IgD-negative memory B cell (primary cell): ENCODE data around the gene OPTC. TPM values are rescaled to one million over a fixed set of nuclear protein-coding genes. Genes with fewer than 3 reads are reported as not detected.

Experiments used
- H3K27ac Mint-ChIP-seq, 3 donors: one replicate each; pipeline ENCODE4 v1.8.0; 2020 to 2022; ENCODE audit warnings: mild to moderate bottlenecking in 3 of 3, mixed read lengths in 3 of 3, moderate library complexity in 1 of 3
- H3K27me3 Mint-ChIP-seq: one replicate; pipeline ENCODE4 v1.8.0; 2021; ENCODE audit warnings: mixed read lengths
- H3K36me3 Mint-ChIP-seq: one replicate; pipeline ENCODE4 v1.8.0; 2020; ENCODE audit warnings: mild to moderate bottlenecking, mixed read lengths
- H3K4me1 Mint-ChIP-seq, 3 donors: one replicate each; pipeline ENCODE4 v1.8.0; 2020 to 2022; ENCODE audit warnings: mixed read lengths in 3 of 3, mild to moderate bottlenecking in 1 of 3
- H3K4me3 Mint-ChIP-seq, 4 donors: one replicate each; pipeline ENCODE4 v1.8.0; 2020 to 2022; ENCODE audit warnings: mild to moderate bottlenecking in 4 of 4, mixed read lengths in 4 of 4, moderate library complexity in 3 of 4
- H3K9me3 Mint-ChIP-seq, 3 donors: one replicate each; pipeline ENCODE4 v1.8.0; 2020 to 2021; ENCODE audit warnings: mixed read lengths in 3 of 3, mild to moderate bottlenecking in 1 of 3
- polyA plus RNA-seq: library from polyadenylated mRNA; unstranded; fragments of 300-500 nt; fragmentation: Illumina TruSeq; gene quantifications from one replicate; pipeline ENCODE4 v1.2.3, GENCODE V29; 2021

The OPTC gene
- polyA plus RNA-seq, 1 donor from 2014 or later, result not detected

GRCh38 chr1:203492082-203492747 lies 1.7 kb upstream of the OPTC start:
- Mint-ChIP-seq H3K27me3 (peaks cover 18% of the 10 kb centered on the region), H3K9me3 (no peaks in the 10 kb centered on the region), H3K4me1 (peaks cover 3 to 8% (median 3%) of the 10 kb centered on the region in 3 donors), H3K4me3 (no peak overlapping the region), H3K27ac (no peak overlapping the region), H3K36me3 (no peaks in the 10 kb centered on the region)

DNA sequence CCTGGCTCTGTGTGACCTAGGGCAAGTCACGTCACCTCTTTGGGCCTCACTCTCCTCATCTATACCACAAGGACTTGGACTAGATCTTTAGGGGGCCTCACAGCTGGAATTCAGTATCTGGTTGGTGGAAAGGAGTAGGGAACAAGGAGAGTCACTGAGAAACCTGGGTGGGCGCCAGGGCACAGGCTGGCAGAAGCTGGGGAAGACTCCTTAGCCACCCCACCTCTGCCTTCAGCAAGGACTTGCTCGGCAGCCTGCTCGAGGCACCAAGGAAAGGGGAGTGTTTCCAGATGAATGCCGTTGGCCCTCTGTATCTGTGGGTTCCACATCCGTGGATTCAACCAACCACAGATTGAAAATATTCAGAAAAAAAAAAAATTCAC lies 1.2 kb upstream of the OPTC start:
- H3K4me3 Mint-ChIP-seq, result no peak overlapping the region
- H3K27ac Mint-ChIP-seq, result no peak overlapping the region
- peaks cover 1 to 3% (median 2%) of the 10 kb centered on the region in 3 donors for H3K4me1 Mint-ChIP-seq
- peaks cover 18% of the 10 kb centered on the region for H3K27me3 Mint-ChIP-seq
- no peaks in the 10 kb centered on the region for H3K36me3 Mint-ChIP-seq
- no peaks in the 10 kb centered on the region for H3K9me3 Mint-ChIP-seq

DNA sequence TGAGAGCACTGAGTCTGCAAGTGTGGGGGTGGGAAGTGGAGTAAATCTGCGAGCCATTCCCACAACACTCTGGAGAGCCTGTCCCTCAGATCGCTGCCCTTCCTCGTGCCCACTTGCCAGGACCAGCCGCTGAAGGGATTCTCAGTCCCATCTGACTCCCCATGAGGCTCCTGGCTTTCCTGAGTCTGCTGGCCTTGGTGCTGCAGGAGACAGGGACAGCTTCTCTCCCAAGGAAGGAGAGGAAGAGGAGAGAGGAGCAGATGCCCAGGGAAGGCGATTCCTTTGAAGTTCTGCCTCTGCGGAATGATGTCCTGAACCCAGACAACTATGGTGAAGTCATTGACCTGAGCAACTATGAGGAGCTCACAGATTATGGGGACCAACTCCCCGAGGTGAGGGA lies 1.9 kb downstream of the OPTC start:
- Mint-ChIP-seq H3K36me3 (no peaks in the 10 kb centered on the region), H3K4me3 (no peak overlapping the region), H3K9me3 (no peaks in the 10 kb centered on the region), H3K27me3 (peaks cover 18% of the 10 kb centered on the region), H3K4me1 (peaks cover 0 to 3% (median 0%) of the 10 kb centered on the region in 3 donors), H3K27ac (no peak overlapping the region)

GRCh38 chr1:203497269-203497777 lies 3.4 kb downstream of the OPTC start:
- no peaks in the 10 kb centered on the region for H3K9me3 Mint-ChIP-seq
- peaks cover 10% of the 10 kb centered on the region for H3K27me3 Mint-ChIP-seq
- H3K4me3 Mint-ChIP-seq, result no peak overlapping the region
- peaks cover 0 to 2% (median 0%) of the 10 kb centered on the region in 3 donors for H3K4me1 Mint-ChIP-seq
- no peak overlapping the region for H3K27ac Mint-ChIP-seq
- no peaks in the 10 kb centered on the region for H3K36me3 Mint-ChIP-seq

- Mint-ChIP-seq H3K9me3 (no peaks in the 10 kb centered on the region), H3K27me3 (peaks cover 2% of the 10 kb centered on the region), H3K27ac (no peak overlapping the region)
These were observed 5.8 kb downstream of the OPTC start for GRCh38 chr1:203499643-203500278.

DNA sequence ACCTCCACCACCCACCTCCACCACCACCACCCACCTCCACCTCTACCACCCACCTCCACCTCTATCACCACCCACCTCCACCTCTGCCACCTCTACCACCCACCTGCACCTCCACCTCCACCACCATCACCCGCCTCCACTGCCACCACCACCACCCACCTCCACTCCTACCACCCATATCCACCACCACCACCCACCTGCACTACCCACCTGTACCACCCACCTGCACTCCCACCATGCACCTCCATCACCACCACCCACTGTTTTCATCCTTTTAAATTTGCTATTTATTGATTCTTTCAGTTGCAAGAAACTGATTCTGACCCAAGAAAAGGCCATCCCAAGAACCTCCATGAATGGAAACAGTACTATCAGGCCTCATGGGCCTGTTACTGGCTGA lies 6.3 kb downstream of the OPTC start:
- Mint-ChIP-seq H3K27ac (no peak overlapping the region), H3K4me1 (peaks cover 2 to 6% (median 2%) of the 10 kb centered on the region in 3 donors)

More at GRCh38 chr1:203499643-203500278, 5.8 kb downstream of the OPTC start:
- Mint-ChIP-seq H3K36me3 (peaks cover 3% of the 10 kb centered on the region), H3K4me3 (no peak overlapping the region), H3K4me1 (peaks cover 2 to 4% (median 2%) of the 10 kb centered on the region in 3 donors)

DNA sequence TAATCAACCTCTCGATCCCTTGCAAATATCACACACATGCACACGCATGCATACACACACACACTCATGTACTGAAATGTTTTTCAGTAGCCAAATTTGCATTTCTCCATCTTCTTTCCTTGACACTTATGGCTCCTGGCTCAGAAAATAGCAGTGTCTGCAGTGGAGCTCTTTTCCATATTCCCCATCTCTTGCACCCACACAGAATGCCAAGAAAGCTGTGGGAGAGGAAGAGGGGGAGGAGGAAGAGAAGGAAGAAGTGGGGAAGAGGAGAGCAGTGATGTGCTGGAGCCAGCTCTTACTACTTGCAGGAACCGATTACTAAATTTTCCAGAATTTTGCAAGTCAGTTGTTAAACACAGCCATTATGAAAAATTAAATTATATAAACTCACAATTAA lies 9.9 kb downstream of the OPTC start:
- Mint-ChIP-seq H3K9me3 (no peaks in the 10 kb centered on the region), H3K27ac (no peak overlapping the region), H3K4me1 (peaks cover 2 to 6% (median 2%) of the 10 kb centered on the region in 3 donors), H3K36me3 (peaks cover 3% of the 10 kb centered on the region), H3K4me3 (no peak overlapping the region), H3K27me3 (peaks cover 2% of the 10 kb centered on the region)

More for the DNA sequence above, 6.3 kb downstream of the OPTC start:
- Mint-ChIP-seq H3K4me3 (no peak overlapping the region), H3K9me3 (no peaks in the 10 kb centered on the region), H3K27me3 (peaks cover 2% of the 10 kb centered on the region), H3K36me3 (peaks cover 3% of the 10 kb centered on the region)

DNA sequence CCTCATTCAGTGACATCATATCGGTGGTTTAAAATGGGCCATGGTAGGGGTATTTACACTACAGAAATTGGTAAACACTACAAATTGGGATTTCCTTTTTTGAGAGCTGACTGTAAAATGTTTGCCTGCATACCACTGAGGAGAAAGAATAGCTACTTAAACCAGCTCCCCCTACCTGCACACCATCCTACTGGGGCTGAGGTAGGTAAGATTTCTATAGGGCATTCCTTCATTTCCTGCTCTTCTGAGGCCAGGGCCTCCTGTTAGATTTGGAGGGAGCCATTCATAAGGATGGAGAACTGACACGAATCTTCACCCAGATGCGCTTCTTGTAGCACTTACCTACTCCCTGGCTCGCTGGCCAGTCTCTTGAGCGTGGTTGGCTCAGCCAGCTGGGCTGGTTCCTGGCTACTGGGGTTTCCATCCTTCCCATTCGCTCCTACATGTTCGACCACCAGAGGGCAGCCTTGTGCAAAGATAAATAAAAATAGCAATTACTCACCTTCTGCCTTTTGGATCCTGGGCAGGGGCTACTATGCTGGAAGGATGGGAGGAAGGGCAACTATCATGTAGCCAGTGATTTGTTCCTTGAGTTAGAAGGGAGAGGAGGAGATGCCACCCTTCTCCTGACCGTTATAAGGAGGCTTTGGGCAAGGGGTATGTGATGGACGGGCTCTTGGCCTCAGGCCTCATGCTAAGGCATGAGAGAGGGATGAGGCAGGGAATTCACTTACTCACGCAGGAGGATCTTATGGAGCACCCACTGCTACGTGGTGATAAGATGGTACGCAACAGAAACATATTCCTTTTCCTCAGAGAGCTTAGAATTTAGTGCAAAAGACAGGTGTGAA lies 10.7 kb downstream of the OPTC start:
- Mint-ChIP-seq H3K27me3 (peaks cover 2% of the 10 kb centered on the region), H3K4me1 (peaks cover 2 to 6% (median 2%) of the 10 kb centered on the region in 3 donors), H3K9me3 (no peaks in the 10 kb centered on the region), H3K36me3 (peaks cover 6% of the 10 kb centered on the region), H3K27ac (peak overlapping the region in 1 of 3 donors; percentile 1), H3K4me3 (peak overlapping the region in 1 of 4 donors; percentile 72)

DNA sequence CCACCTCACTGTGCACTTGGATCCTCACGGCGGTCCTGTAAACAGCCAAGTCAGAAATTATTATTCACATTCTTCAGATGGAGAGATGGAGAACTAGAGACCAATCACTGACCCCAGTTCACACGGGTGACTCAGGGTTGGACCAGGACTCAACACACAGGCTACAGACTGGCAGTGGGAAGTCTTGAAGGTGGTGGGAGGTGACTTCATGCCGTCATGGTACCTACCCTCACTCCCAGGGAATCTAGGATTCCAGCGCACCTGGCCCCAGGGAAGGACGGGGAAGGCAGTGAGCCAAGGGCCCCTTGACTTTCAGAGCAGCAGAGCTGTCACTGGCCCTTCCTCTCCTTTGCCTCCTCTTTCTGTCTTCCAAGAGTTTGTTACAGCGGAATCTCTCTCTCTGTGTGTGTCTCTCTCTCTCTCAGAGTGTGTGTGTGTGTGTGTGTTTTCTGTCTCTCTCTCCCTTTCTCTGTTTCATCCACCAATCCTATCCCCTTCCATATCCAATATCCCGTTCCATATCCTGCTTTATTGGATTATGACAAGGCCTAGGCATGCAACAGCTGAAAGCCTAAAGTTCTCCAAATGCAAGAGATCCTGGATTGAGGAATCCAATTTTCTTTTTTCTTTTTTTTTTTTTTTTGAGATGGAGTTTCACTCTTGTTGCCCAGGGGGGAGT lies 11.7 kb downstream of the OPTC start:
- no peak overlapping the region for H3K4me3 Mint-ChIP-seq
- H3K9me3 Mint-ChIP-seq, result no peaks in the 10 kb centered on the region
- peaks cover 6% of the 10 kb centered on the region for H3K36me3 Mint-ChIP-seq
- peaks cover 2 to 6% (median 2%) of the 10 kb centered on the region in 3 donors for H3K4me1 Mint-ChIP-seq
- peak overlapping the region in 1 of 3 donors; percentile 56 for H3K27ac Mint-ChIP-seq
- peaks cover 2% of the 10 kb centered on the region for H3K27me3 Mint-ChIP-seq

- Mint-ChIP-seq H3K27ac (no peak overlapping the region), H3K4me3 (no peak overlapping the region), H3K27me3 (peaks cover 2% of the 10 kb centered on the region), H3K9me3 (no peaks in the 10 kb centered on the region), H3K36me3 (peaks cover 6% of the 10 kb centered on the region), H3K4me1 (peaks cover 0 to 6% (median 2%) of the 10 kb centered on the region in 3 donors)
These were observed 13.1 kb downstream of the OPTC start for GRCh38 chr1:203506858-203507626.

- no peak overlapping the region for H3K27ac Mint-ChIP-seq
- H3K4me1 Mint-ChIP-seq, result peaks cover 0 to 6% (median 5%) of the 10 kb centered on the region in 3 donors
- H3K4me3 Mint-ChIP-seq, result no peak overlapping the region
- no peaks in the 10 kb centered on the region for H3K9me3 Mint-ChIP-seq
- peaks cover 2% of the 10 kb centered on the region for H3K27me3 Mint-ChIP-seq
- H3K36me3 Mint-ChIP-seq, result peaks cover 6% of the 10 kb centered on the region
These were observed 13.8 kb downstream of the OPTC start for GRCh38 chr1:203507759-203508158.

DNA sequence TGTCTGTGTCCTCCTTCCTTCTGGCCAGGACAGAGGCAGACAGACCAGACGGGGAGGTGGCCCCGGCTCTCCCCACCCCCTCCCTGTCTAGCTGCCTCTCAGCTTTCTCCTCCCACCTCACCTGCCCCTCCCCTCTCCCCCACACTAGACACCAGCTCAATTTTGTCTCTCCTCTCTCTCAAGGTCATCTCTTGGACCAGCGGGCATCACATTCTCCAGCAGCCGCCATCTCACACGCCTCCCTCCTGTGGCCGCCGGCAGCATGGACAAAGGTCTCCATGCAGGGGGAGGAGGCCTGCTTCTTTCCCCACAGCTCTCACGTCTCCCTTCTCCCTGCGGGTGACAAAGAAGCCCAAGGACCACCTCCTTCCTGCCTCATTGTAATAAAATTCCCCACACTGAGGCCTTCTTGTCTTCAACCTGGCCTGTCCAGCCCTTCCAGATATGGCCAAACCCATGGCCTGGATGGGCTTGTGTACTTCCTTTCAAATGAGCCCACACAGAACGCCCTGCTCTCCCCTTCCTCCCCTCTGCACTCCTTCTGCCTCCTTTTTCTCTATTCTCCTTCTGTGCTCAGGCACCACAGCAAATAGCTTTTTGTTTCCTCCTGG lies 14.6 kb downstream of the OPTC start:
- Mint-ChIP-seq H3K9me3 (no peaks in the 10 kb centered on the region), H3K27ac (no peak overlapping the region), H3K36me3 (peaks cover 4% of the 10 kb centered on the region), H3K4me3 (no peak overlapping the region), H3K27me3 (no peaks in the 10 kb centered on the region), H3K4me1 (peaks cover 0 to 11% (median 10%) of the 10 kb centered on the region in 3 donors)

GRCh38 chr1:203509135-203509534 lies 15.2 kb downstream of the OPTC start:
- Mint-ChIP-seq H3K36me3 (peaks cover 2% of the 10 kb centered on the region), H3K27me3 (no peaks in the 10 kb centered on the region), H3K4me1 (peaks cover 0 to 11% (median 10%) of the 10 kb centered on the region in 3 donors), H3K27ac (no peak overlapping the region), H3K4me3 (no peak overlapping the region), H3K9me3 (no peaks in the 10 kb centered on the region)
